ENCODE data around the gene RBBP8NL.

RBBP8NL gene

DNA sequence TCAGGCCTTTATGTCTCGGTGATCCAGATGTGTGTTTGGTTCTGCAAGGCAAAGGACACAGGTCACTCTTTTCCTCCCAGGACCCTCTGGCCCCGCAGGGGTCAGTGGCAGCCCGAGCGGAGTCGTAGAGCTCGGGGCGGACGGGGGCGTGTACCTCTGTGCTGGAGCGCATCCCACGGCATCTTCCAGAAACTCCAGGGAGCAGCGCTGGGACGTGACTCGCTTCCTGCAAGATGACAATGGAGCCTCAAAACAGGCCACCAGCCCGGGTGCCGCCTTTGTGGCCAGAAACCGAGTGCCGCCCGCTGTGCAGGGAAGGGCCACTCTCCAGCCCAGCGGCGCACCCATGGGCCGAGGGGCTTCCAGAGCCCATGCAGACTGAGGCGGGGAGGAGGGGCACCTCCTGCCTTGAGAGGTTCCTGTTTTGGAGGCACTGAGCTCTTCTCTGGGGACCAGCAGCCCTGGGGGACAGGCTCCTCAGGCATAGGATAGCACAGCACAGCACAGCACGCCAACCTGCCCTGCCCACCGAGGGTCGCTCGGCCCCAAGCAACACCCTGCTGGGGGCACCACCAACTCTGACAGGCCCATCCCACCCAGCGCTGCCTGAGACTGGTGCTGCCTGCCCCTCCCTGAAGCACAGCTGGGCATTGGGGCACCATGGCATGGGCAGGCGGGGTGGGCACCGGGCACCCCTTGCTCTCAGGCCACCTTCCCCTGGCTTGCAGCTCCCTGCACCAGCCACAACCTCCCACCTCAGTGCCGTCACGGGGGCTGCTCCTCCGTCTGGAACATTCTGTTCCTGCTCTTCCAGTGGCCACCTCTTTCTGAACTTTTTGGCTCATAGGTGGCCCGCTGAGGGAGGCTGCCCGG lies 30.7 kb downstream of the RBBP8NL start:
- Histone ChIP-seq H3K4me1 (no peaks in the 10 kb centered on the region), H3K36me3 (peaks cover 0 to 56% (median 28%) of the 10 kb centered on the region in 3 donors), H3K27ac (no peak overlapping the region), H3K9me3 (no peaks in the 10 kb centered on the region), H3K27me3 (no peaks in the 10 kb centered on the region), H3K4me3 (no peak overlapping the region)
- TF ChIP-seq, protein P1, sequence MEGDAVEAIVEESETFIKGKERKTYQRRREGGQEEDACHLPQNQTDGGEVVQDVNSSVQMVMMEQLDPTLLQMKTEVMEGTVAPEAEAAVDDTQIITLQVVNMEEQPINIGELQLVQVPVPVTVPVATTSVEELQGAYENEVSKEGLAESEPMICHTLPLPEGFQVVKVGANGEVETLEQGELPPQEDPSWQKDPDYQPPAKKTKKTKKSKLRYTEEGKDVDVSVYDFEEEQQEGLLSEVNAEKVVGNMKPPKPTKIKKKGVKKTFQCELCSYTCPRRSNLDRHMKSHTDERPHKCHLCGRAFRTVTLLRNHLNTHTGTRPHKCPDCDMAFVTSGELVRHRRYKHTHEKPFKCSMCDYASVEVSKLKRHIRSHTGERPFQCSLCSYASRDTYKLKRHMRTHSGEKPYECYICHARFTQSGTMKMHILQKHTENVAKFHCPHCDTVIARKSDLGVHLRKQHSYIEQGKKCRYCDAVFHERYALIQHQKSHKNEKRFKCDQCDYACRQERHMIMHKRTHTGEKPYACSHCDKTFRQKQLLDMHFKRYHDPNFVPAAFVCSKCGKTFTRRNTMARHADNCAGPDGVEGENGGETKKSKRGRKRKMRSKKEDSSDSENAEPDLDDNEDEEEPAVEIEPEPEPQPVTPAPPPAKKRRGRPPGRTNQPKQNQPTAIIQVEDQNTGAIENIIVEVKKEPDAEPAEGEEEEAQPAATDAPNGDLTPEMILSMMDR (IDR thresholded peaks at IDR 0.05), result no peak
- intact Hi-C loops (cut with DNase I; ENCODE audit: low total_unique reads), result no loop called here
- no peak for DNase-seq

DNA sequence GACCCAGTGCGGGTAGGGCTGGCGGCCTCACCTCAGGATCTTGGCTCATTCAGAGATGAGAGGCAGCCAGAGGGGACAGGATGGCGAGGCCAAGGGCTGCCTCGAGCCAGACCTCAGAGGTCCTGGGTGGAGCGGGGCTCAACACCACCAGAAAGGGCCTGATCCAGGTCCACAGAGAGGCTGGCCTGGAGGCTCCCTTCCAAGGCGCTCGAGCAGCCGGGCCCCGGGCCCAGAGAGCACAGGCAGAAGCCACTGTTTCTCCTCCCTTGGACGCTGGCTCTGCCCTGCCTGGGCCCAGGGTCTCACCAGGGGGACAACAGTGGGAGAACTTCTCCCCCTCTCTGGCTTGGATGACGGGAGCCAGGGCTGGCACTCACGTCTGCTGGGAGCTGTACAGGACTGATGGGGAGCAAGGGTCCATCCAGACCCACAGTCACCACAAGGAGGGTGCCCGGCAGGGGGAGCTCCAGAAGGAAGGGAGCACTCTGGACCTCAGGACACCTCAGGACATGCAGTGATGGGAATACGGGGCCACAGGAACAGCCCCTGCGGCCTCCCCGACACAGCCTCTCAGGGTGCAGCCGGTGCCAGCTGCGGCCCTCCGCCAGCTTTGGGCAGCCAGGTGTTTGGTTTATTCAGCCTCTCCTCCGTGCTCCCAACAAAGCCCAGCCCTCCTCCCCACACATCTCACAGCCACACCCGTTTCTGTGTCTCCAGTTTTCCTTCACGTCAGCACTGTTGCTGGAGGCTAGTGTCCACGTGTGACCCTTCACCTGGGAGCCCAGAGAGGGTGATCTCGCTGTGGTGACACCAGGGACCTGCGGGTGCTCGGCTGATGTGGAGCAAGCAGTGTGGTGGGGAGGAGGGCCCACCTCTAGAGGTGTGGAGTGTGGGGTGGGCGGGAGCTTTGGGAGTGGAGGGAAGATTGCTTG lies 31.8 kb downstream of the RBBP8NL start:
- Histone ChIP-seq H3K36me3 (peaks cover 0 to 62% (median 35%) of the 10 kb centered on the region in 3 donors), H3K27me3 (no peaks in the 10 kb centered on the region), H3K4me3 (no peak overlapping the region), H3K27ac (no peak overlapping the region), H3K4me1 (no peaks in the 10 kb centered on the region), H3K9me3 (no peaks in the 10 kb centered on the region)
- intact Hi-C loops (cut with DNase I; ENCODE audit: low total_unique reads), result no loop called here
- TF ChIP-seq, protein P1 (IDR thresholded peaks at IDR 0.05), result no peak
- no peak for DNase-seq

DNA sequence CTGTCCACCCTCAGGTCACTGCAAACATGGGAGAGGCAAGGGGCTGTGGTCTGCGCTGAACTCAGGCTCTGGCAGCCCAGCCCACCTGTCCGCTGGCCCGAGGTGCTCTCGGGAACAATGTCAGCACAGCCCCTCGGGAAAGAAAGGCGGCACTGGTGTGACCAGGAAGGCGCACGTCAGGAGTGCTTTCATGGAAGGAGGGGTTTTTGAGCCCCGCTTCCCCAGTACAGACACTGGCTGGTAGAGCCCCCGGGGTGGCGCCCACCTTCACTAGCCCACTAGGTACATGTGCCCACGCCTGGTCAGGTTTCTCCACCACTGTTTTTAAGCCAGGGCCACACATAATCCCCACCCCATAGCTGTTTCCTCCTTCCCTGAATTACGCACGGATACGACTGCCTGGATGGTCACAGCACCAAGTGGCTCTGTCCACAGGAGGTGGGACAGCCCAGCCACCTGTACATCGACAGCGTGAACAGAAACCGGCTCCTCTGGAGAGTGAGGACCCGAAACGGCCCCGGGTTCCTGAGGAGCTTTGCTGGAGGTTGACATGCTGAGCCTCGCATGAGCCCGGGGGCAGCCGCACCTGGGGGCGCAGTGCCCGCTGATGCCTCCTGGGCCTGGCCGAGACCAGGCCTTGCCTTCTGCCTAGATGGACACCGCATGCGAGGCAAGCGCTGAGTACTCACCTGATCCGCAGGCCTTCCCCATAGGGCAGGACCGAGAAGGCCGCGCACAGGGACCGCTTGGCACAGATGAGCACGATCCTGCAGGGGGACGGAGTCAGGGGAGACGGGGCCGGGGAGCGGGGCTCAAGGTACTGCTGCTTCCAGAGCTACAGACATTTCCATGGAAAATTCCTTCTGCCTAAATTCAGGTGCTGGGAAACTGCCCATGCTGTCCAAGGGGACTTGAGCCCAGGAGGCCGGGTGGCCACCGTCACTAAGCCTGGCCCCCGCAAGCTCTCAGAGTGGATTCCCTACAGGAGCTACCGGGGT lies 32.8 kb downstream of the RBBP8NL start:
- H3K4me1 ChIP-seq, result no peaks in the 10 kb centered on the region
- no peak overlapping the region for H3K27ac ChIP-seq
- peaks cover 0 to 72% (median 44%) of the 10 kb centered on the region in 3 donors for H3K36me3 ChIP-seq
- no peak for DNase-seq
- TF ChIP-seq, protein P1 (IDR thresholded peaks at IDR 0.05), result no peak
- no peak overlapping the region for H3K4me3 ChIP-seq
- no peaks in the 10 kb centered on the region for H3K9me3 ChIP-seq
- intact Hi-C loops (cut with DNase I; ENCODE audit: low total_unique reads), result no loop called here
- H3K27me3 ChIP-seq, result no peaks in the 10 kb centered on the region

DNA sequence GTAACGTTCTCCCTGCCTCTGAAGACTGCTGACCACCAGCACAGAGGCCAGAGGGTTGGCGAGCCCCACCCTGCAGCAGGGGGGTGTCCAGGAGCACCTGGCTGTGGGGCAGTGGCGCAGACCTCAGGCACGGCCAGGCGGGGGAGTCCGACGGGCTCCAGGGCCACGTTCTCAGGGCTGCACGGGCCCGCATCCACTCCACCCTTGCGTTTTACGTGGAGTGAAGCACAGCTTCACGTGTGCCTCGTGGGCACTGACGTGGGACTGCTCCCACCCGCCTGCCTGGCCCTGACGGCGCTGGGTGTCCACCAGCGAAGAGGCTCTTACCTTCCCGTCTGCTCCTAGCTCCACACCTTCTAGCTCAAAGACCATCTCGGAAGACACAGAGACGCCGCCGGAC lies 33.5 kb downstream of the RBBP8NL start:
- intact Hi-C loops (cut with DNase I; ENCODE audit: low total_unique reads), result no loop called here
- Histone ChIP-seq H3K4me3 (no peak overlapping the region), H3K27ac (no peak overlapping the region), H3K4me1 (no peaks in the 10 kb centered on the region), H3K36me3 (peaks cover 0 to 80% (median 51%) of the 10 kb centered on the region in 3 donors), H3K27me3 (no peaks in the 10 kb centered on the region), H3K9me3 (no peaks in the 10 kb centered on the region)
- TF ChIP-seq, protein P1 (IDR thresholded peaks at IDR 0.05), result no peak
- no peak for DNase-seq

DNA sequence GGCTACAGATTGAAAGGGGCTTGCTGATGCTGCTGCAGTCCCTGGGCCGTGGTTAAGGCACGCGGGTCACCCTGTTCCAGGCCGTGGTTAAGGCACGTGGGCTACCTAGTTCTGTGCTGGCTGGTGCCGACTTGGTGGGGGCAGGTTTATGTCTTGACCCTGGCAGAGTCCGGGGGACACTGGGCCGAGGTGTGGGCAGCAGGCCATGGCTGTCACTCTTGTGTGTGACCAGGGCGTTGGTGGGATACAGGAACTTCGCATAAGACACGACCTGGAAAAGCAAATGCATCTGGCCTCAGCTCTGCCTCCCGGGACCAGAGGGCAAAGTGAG lies 34.0 kb downstream of the RBBP8NL start:
- Histone ChIP-seq H3K9me3 (no peaks in the 10 kb centered on the region), H3K27me3 (no peaks in the 10 kb centered on the region), H3K27ac (no peak overlapping the region), H3K4me3 (no peak overlapping the region), H3K4me1 (peaks cover 0 to 2% (median 0%) of the 10 kb centered on the region in 4 donors), H3K36me3 (peaks cover 0 to 85% (median 57%) of the 10 kb centered on the region in 3 donors)
- intact Hi-C loops (cut with DNase I; ENCODE audit: low total_unique reads), result no loop called here
- TF ChIP-seq, protein P1 (IDR thresholded peaks at IDR 0.05), result no peak
- no peak for DNase-seq

Data from tibial artery (tissue), 4 donors.